ENCODE data around the gene AP1B1.
"Not testable (repeated sequence)": the region's sequence is repeated elsewhere in the genome, so short reads cannot be mapped to it uniquely, and the experiment has no call there.

Gene AP1B1

GRCh38 chr22:29385748-29386147 is 2.6 kb downstream of the AP1B1 start:
- DNase-seq = no peak

- DNase-seq = no peak
Measured at GRCh38 chr22:29385151-29385704, 3.1 kb downstream of the AP1B1 start.

GRCh38 chr22:29383740-29384139 is 4.6 kb downstream of the AP1B1 start:
- no peak for DNase-seq

GRCh38 chr22:29382580-29383302 is 5.6 kb downstream of the AP1B1 start:
- no peak for DNase-seq

- DNase-seq = no peak
Measured at GRCh38 chr22:29380856-29381255, 7.5 kb downstream of the AP1B1 start.

GRCh38 chr22:29380032-29380781 is 8.2 kb downstream of the AP1B1 start:
- DNase-seq = no peak

GRCh38 chr22:29379258-29379657 is 9.1 kb downstream of the AP1B1 start:
- no peak for DNase-seq

- DNase-seq = no peak
Measured at GRCh38 chr22:29377979-29378378, 10.4 kb downstream of the AP1B1 start.

GRCh38 chr22:29376705-29377104 is 11.7 kb downstream of the AP1B1 start:
- not testable (repeated sequence) for DNase-seq

- no peak for DNase-seq
Measured at GRCh38 chr22:29375398-29376076, 12.8 kb downstream of the AP1B1 start.

- DNase-seq = not testable (repeated sequence)
Measured at GRCh38 chr22:29374806-29375205, 13.6 kb downstream of the AP1B1 start.

GRCh38 chr22:29374401-29374800 is 14.0 kb downstream of the AP1B1 start:
- DNase-seq = no peak

GRCh38 chr22:29370537-29370936 is 17.8 kb downstream of the AP1B1 start:
- DNase-seq = no peak

- no peak for DNase-seq
Measured at GRCh38 chr22:29369460-29369859, 18.9 kb downstream of the AP1B1 start.

GRCh38 chr22:29359469-29359868 is 28.9 kb downstream of the AP1B1 start:
- DNase-seq = no peak

- not testable (repeated sequence) for DNase-seq
Measured at GRCh38 chr22:29357193-29357890, 31.0 kb downstream of the AP1B1 start.

- no peak for DNase-seq
Measured at GRCh38 chr22:29353860-29354259, 34.5 kb downstream of the AP1B1 start.

GRCh38 chr22:29353286-29353685 is 35.1 kb downstream of the AP1B1 start:
- DNase-seq = no peak

- no peak for DNase-seq
Measured at GRCh38 chr22:29352778-29353177, 35.6 kb downstream of the AP1B1 start.

- DNase-seq = no peak
Measured at GRCh38 chr22:29351891-29352290, 36.5 kb downstream of the AP1B1 start.

- no peak for DNase-seq
Measured at GRCh38 chr22:29351042-29351441, 37.3 kb downstream of the AP1B1 start.

- no peak for DNase-seq
Measured at GRCh38 chr22:29348956-29349355, 39.4 kb downstream of the AP1B1 start.

GRCh38 chr22:29348041-29348440 is 40.3 kb downstream of the AP1B1 start:
- no peak for DNase-seq
